H1 (cell line): ENCODE data around the gene TTC28. TPM values are rescaled to one million over a fixed set of nuclear protein-coding genes. Genes with fewer than 3 reads are reported as not detected.

ENCODE experiments used
- CTCF ChIA-PET: fragments of 300-600 bp; sonication (Branson Sonifier 250); formaldehyde crosslinking; loops from one replicate; lab custom pipeline; 2021; ENCODE audit not compliant: partially characterized antibody; lab: Charles Lee
- POLR2A ChIA-PET: fragments of 300-600 bp; sonication (Branson Sonifier 250); formaldehyde crosslinking; loops from one replicate; lab custom pipeline; 2021; ENCODE audit warnings: inconsistent platforms; ENCODE audit not compliant: partially characterized antibody; lab: Charles Lee
- DNase-seq, 2 experiments: peaks; one replicate each; pipeline versions ENCODE4 v3.0.0 to v3.0.0-alpha.2; 2010 to 2022; ENCODE audit warnings: low spot score in 2 of 2, low read depth in 1 of 2, mixed read lengths in 1 of 2
- FAIRE-seq: peaks from 2 replicates; lab custom pipeline; 2011; peaks lifted over from hg19 to GRCh38; lab: Jason Lieb, UNC
- H2AFZ ChIP-seq: 2 replicates; pipeline ENCODE4 v1.8.1; 2012; ENCODE audit warnings: low read length, inconsistent platforms
- H2AK5ac ChIP-seq: 2 replicates; pipeline ENCODE4 v1.6.1; 2013; ENCODE audit warnings: low read depth, low read length
- H2BK120ac ChIP-seq: replicated peaks from 2 replicates; pipeline ENCODE3; 2013; ENCODE audit warnings: low read depth, low read length, inconsistent platforms
- H2BK12ac ChIP-seq: 2 replicates; pipeline ENCODE4 v1.6.1; 2013; ENCODE audit warnings: low read depth, low read length
- H2BK15ac ChIP-seq: 2 replicates; pipeline ENCODE4 v1.6.1; 2013; ENCODE audit warnings: low read length
- H2BK20ac ChIP-seq: 2 replicates; pipeline ENCODE4 v1.6.1; 2013; ENCODE audit warnings: low read length
- H2BK5ac ChIP-seq: 2 replicates; pipeline ENCODE4 v1.6.1; 2013; ENCODE audit warnings: low read depth, low read length
- H3K14ac ChIP-seq: 2 replicates; pipeline ENCODE4 v1.6.1; 2013; ENCODE audit warnings: inconsistent platforms; ENCODE audit not compliant: insufficient read length
- H3K18ac ChIP-seq: 2 replicates; pipeline ENCODE4 v1.6.1; 2013; ENCODE audit warnings: low read length; ENCODE audit errors: extremely low read depth
- H3K23ac ChIP-seq: 2 replicates; pipeline ENCODE4 v1.6.1; 2013; ENCODE audit warnings: inconsistent platforms; ENCODE audit not compliant: insufficient read length
- H3K23me2 ChIP-seq: 2 replicates; pipeline ENCODE4 v1.6.1; 2013; ENCODE audit warnings: low read depth, low read length
- H3K27ac ChIP-seq: 2 replicates; pipeline ENCODE4 v1.6.1; 2011; ENCODE audit warnings: low read depth, low read length, inconsistent platforms
- H3K27me3 ChIP-seq, 4 experiments: replicated peaks in 1 of 4; 1 replicate in 1 of 4; 2 replicates in 3 of 4; pipeline versions ENCODE4 v1.6.1 to v1.8.1; 2011 to 2013; ENCODE audit warnings: low read length in 3 of 4, mild to moderate bottlenecking in 3 of 4, inconsistent platforms in 2 of 4, mixed read lengths in 2 of 4, moderate library complexity in 1 of 4; ENCODE audit not compliant: control insufficient read depth in 3 of 4, insufficient read depth in 3 of 4; ENCODE audit errors: extremely low read depth in 1 of 4
- H3K36me3 ChIP-seq, 4 experiments: 2 replicates each; pipeline versions ENCODE4 v1.6.1 to v1.8.1; 2011 to 2013; ENCODE audit warnings: mild to moderate bottlenecking in 4 of 4, low read length in 3 of 4, moderate library complexity in 2 of 4, control low read depth in 1 of 4, inconsistent platforms in 1 of 4; ENCODE audit not compliant: insufficient read depth in 4 of 4, control insufficient read depth in 2 of 4
- H3K4ac ChIP-seq: replicated peaks from 2 replicates; pipeline ENCODE3; 2013; ENCODE audit warnings: low read length, low read depth, mixed read lengths, inconsistent platforms; ENCODE audit not compliant: insufficient read length
- H3K4me1 ChIP-seq, 4 experiments: replicated peaks in 1 of 4; 1 replicate in 1 of 4; 2 replicates in 3 of 4; pipeline versions ENCODE4 v1.6.1 to v1.8.1; 2011 to 2013; ENCODE audit warnings: low read length in 3 of 4, inconsistent platforms in 2 of 4, mixed read lengths in 1 of 4; ENCODE audit not compliant: insufficient read depth in 4 of 4, control insufficient read depth in 3 of 4
- H3K4me2 ChIP-seq, 2 experiments: 2 replicates each; pipeline versions ENCODE4 v1.6.1 to v1.8.1; 2011 to 2013; ENCODE audit warnings: low read depth in 2 of 2, low read length in 2 of 2, control low read depth in 1 of 2, inconsistent platforms in 1 of 2, mild to moderate bottlenecking in 1 of 2; ENCODE audit not compliant: insufficient read depth in 1 of 2
- H3K4me3 ChIP-seq, 4 experiments: fragments of 200-600, 300-600 bp in 1 of 4; sonication (generic), shearing (Covaris generic), sonication (Bioruptor Twin) in 1 of 4; 2 replicates each; pipeline versions ENCODE4 v1.5.1 to v1.8.1; 2011 to 2016; ENCODE audit warnings: low read length in 4 of 4, low read depth in 3 of 4, control low read depth in 2 of 4, inconsistent platforms in 2 of 4, mild to moderate bottlenecking in 2 of 4, mixed read lengths in 1 of 4, moderate library complexity in 1 of 4; ENCODE audit not compliant: insufficient read depth in 2 of 4; ENCODE audit errors: extremely low read depth in 1 of 4
- H3K56ac ChIP-seq: replicated peaks from 2 replicates; pipeline ENCODE3; 2013; ENCODE audit warnings: low read depth, mild to moderate bottlenecking, mixed read lengths, low read length, inconsistent platforms; ENCODE audit not compliant: insufficient read length
- H3K79me1 ChIP-seq: 2 replicates; pipeline ENCODE4 v1.6.1; 2013; ENCODE audit warnings: low read depth, low read length, control low read depth
- H3K79me2 ChIP-seq, 2 experiments: 2 replicates each; pipeline versions ENCODE4 v1.6.1 to v1.8.1; 2012 to 2013; ENCODE audit warnings: low read length in 2 of 2, mild to moderate bottlenecking in 2 of 2, inconsistent platforms in 1 of 2; ENCODE audit not compliant: insufficient read depth in 2 of 2, control insufficient read depth in 1 of 2
- H3K9ac ChIP-seq, 4 experiments: replicated peaks in 1 of 4; 1 replicate in 1 of 4; 2 replicates in 3 of 4; pipeline versions ENCODE4 v1.6.1 to v1.8.1; 2011 to 2013; ENCODE audit warnings: low read depth in 3 of 4, low read length in 3 of 4, control low read depth in 2 of 4, mild to moderate bottlenecking in 2 of 4, moderate library complexity in 2 of 4, inconsistent platforms in 1 of 4; ENCODE audit errors: extremely low read depth in 1 of 4
- H3K9me3 ChIP-seq, 2 experiments: 2 replicates each; pipeline versions ENCODE4 v1.6.1 to v1.8.1; 2012 to 2013; ENCODE audit warnings: mild to moderate bottlenecking in 2 of 2, moderate library complexity in 2 of 2, control low read depth in 1 of 2, inconsistent platforms in 1 of 2, low read depth in 1 of 2, low read length in 1 of 2, mixed read lengths in 1 of 2; ENCODE audit not compliant: insufficient read depth in 2 of 2
- H4K20me1 ChIP-seq, 2 experiments: replicated peaks in 1 of 2; 2 replicates each; pipeline versions ENCODE3 to v1.8.1; 2011 to 2013; ENCODE audit warnings: inconsistent platforms in 2 of 2, low read length in 2 of 2, mild to moderate bottlenecking in 1 of 2; ENCODE audit not compliant: insufficient read depth in 2 of 2, control insufficient read depth in 1 of 2
- H4K5ac ChIP-seq: 2 replicates; pipeline ENCODE4 v1.6.1; 2013; ENCODE audit warnings: low read length, low read depth, mixed read lengths, inconsistent platforms; ENCODE audit not compliant: insufficient read length
- H4K8ac ChIP-seq: 2 replicates; pipeline ENCODE4 v1.8.0; 2013; ENCODE audit warnings: mild to moderate bottlenecking, moderate library complexity, low read length, inconsistent platforms; ENCODE audit not compliant: insufficient read depth; ENCODE audit errors: extremely low read depth
- H4K91ac ChIP-seq: replicated peaks from 2 replicates; pipeline ENCODE3; 2013; ENCODE audit warnings: low read length, mixed read lengths, inconsistent platforms; ENCODE audit not compliant: insufficient read length
- ASH2L ChIP-seq: fragments of 200-600, 300-600 bp; sonication (generic); IDR thresholded peaks from one replicate; pipeline ENCODE4 v1.7.1; 2017; ENCODE audit warnings: low read length
- ATF2 ChIP-seq: IDR thresholded peaks from 2 replicates; pipeline ENCODE4 v1.6.1; 2012; ENCODE audit warnings: low read length, inconsistent platforms
- BCL11A ChIP-seq, 2 experiments: IDR thresholded peaks; one replicate each; pipeline ENCODE4 v1.6.1; 2011; ENCODE audit warnings: low read depth in 2 of 2, low read length in 2 of 2, mild to moderate bottlenecking in 2 of 2
- CHD1 ChIP-seq: IDR thresholded peaks from 2 replicates; pipeline ENCODE4 v1.6.1; 2012; ENCODE audit warnings: low read depth, low read length, improper control_type of control experiment
- HDAC2 ChIP-seq, 2 experiments: fragments of 300-600 bp in 1 of 2; sonication (generic) in 1 of 2; IDR thresholded peaks; 2 replicates each; pipeline ENCODE4 v1.6.1; 2011 to 2012; ENCODE audit warnings: low read depth in 2 of 2, low read length in 2 of 2, mild to moderate bottlenecking in 2 of 2, moderate library complexity in 2 of 2, borderline replicate concordance in 1 of 2, inconsistent platforms in 1 of 2
- JUND ChIP-seq: IDR thresholded peaks from 2 replicates; pipeline ENCODE4 v1.6.1; 2011; ENCODE audit warnings: mild to moderate bottlenecking, improper control_type of control experiment, low read length
- MAX ChIP-seq: IDR thresholded peaks from 2 replicates; pipeline ENCODE4 v1.6.1; 2012; ENCODE audit warnings: inconsistent platforms
- NANOG ChIP-seq: IDR thresholded peaks from 2 replicates; pipeline ENCODE4 v1.6.1; 2011; ENCODE audit warnings: low read length, low read depth, mild to moderate bottlenecking, inconsistent platforms; ENCODE audit not compliant: insufficient read depth, poor library complexity, severe bottlenecking
- PHF8 ChIP-seq: fragments of 200-600 bp; sonication (generic); conservative IDR thresholded peaks from 2 replicates; pipeline ENCODE4 v1.7.1; 2012; ENCODE audit warnings: low read depth, mild to moderate bottlenecking, inconsistent platforms, low read length, moderate library complexity
- POLR2AphosphoS5 ChIP-seq: IDR thresholded peaks from 2 replicates; pipeline ENCODE4 v1.6.1; 2011; ENCODE audit warnings: low read depth, low read length
- RAD21 ChIP-seq, 2 experiments: IDR thresholded peaks in 1 of 2; conservative IDR thresholded peaks in 1 of 2; 2 replicates each; pipeline ENCODE4 v1.6.1; 2011; ENCODE audit warnings: low read depth in 2 of 2, low read length in 2 of 2, improper control_type of control experiment in 1 of 2, inconsistent platforms in 1 of 2, mild to moderate bottlenecking in 1 of 2, moderate library complexity in 1 of 2
- SP1 ChIP-seq: IDR thresholded peaks from 2 replicates; pipeline ENCODE4 v1.6.1; 2011; ENCODE audit warnings: low read depth, low read length
- TAF1 ChIP-seq: IDR thresholded peaks from 2 replicates; pipeline ENCODE4 v1.6.1; 2011; ENCODE audit warnings: mild to moderate bottlenecking, low read depth, low read length
- WGBS, 2 experiments: shearing (Covaris generic) in 1 of 2; methylation state at CpG; one replicate each; pipeline versions ENCODE4 v1.1.6 to v1.1.7; 2013 to 2015; ENCODE audit warnings: low lambda C conversion rate in 2 of 2, mixed read lengths in 2 of 2, inconsistent platforms in 1 of 2, low coverage in 1 of 2, missing lambda C conversion rate in 1 of 2; ENCODE audit not compliant: insufficient replicate concordance in 2 of 2, insufficient coverage in 1 of 2, insufficient read length in 1 of 2; ENCODE audit errors: extremely low coverage in 1 of 2, missing lambda C conversion rate in 1 of 2; 5-methylcytosine and 5-hydroxymethylcytosine counted together
- polyA plus RNA-seq, 7 experiments: library from polyadenylated mRNA; depleted of rRNA in 3 of 7; stranded (reverse) in 5 of 7; unstranded in 2 of 7; fragments of >200 nt in 5 of 7; fragments of 200-250 nt in 2 of 7; gene quantifications; 1 replicate in 5 of 7; 2 replicates in 1 of 7; 4 replicates in 1 of 7; pipeline versions ENCODE4 v1.2.1 to v1.2.3, GENCODE V29; 2011 to 2013; ENCODE audit warnings: missing spikeins in 2 of 7, mixed read lengths in 2 of 7
- total RNA-seq: library from RNA; stranded (reverse); fragmentation: NEBNext Ultra II Directional; extraction: Animal tissue kit (Norgen Biotek cat#: 25700); gene quantifications from 2 replicates; pipeline ENCODE4 v1.2.1, GENCODE V29; 2021

The TTC28 gene
- total and polyA plus RNA-seq, 2 of the 8 experiments (the other 6 are each of a cell fraction or from before 2014, with no cell fraction given) = 2.6 to 12.6 TPM

- H3K9me3 ChIP-seq = no peaks in the 10 kb centered on the region
- DNase-seq = no peak
- no peak overlapping the region for H4K5ac ChIP-seq
- no peak overlapping the region for H2AK5ac ChIP-seq
- H3K9ac ChIP-seq = no peak overlapping the region
- H3K27me3 ChIP-seq = no peaks in the 10 kb centered on the region
- H3K79me2 ChIP-seq = no peaks in the 10 kb centered on the region
- no peak overlapping the region for H4K91ac ChIP-seq
- H3K36me3 ChIP-seq = no peaks in the 10 kb centered on the region
- no peak for FAIRE-seq
- WGBS, 2 experiments = 98% methylated on average over 2 of the region's 2 CpGs; no CpG with 5 or more reads in 1 of the 2 experiments
- ChIA-PET POLR2A (no interaction called here), CTCF (no interaction called here)
- H3K56ac ChIP-seq = no peak overlapping the region
- H4K8ac ChIP-seq = no peak overlapping the region
- no peak overlapping the region for H2BK20ac ChIP-seq
- H3K79me1 ChIP-seq = no peaks in the 10 kb centered on the region
- no peak overlapping the region for H2BK5ac ChIP-seq
- no peak overlapping the region for H3K18ac ChIP-seq
- H3K27ac ChIP-seq = no peak overlapping the region
- H2BK15ac ChIP-seq = no peak overlapping the region
- no peaks in the 10 kb centered on the region for H4K20me1 ChIP-seq
- H3K23me2 ChIP-seq = no peaks in the 10 kb centered on the region
- H3K4ac ChIP-seq = no peak overlapping the region
- H3K4me2 ChIP-seq = no peak overlapping the region
- no peak overlapping the region for H2BK120ac ChIP-seq
- no peaks in the 10 kb centered on the region for H3K4me1 ChIP-seq
- H3K4me3 ChIP-seq = no peak overlapping the region
- no peak overlapping the region for H2BK12ac ChIP-seq
- H2AFZ ChIP-seq = no peak overlapping the region
- H3K23ac ChIP-seq = no peak overlapping the region
- no peak overlapping the region for H3K14ac ChIP-seq
- TF ChIP-seq RAD21 (IDR thresholded peaks at IDR 0.05 in 1 of 2, conservative IDR thresholded peaks at IDR 0.05 in 1 of 2; ENCODE audit: low read depth in 2 of 2, low read length in 2 of 2) = no peak
- TF ChIP-seq POLR2AphosphoS5 = no peak
- no peak for TF ChIP-seq HDAC2 (IDR thresholded peaks at IDR 0.05; ENCODE audit: borderline replicate concordance in 1 of 2, low read depth in 2 of 2, low read length in 2 of 2)
- TF ChIP-seq ATF2 = no peak
- no peak for TF ChIP-seq CHD1
- no peak for TF ChIP-seq MAX
- no peak for TF ChIP-seq TAF1
- no peak for TF ChIP-seq PHF8
- no peak for TF ChIP-seq SP1
- no peak for TF ChIP-seq BCL11A (IDR thresholded peaks at IDR 0.05; ENCODE audit: low read depth in 2 of 2, low read length in 2 of 2)
- no peak for TF ChIP-seq ASH2L
- no peak for TF ChIP-seq JUND
- TF ChIP-seq NANOG = no peak
Observed at GRCh38 chr22:28408709-28409108, 270.9 kb downstream of the TTC28 start.
